HG03066 (cell line): ENCODE measurements around the gene ADAT2.

Experiments
- ATAC-seq: cut with Tn5 transposase; IDR thresholded peaks from one replicate; pipeline ENCODE4 v1.9.1; 2021; ENCODE audit warnings: low read depth; ENCODE audit not compliant: unreplicated experiment

The ADAT2 gene

DNA sequence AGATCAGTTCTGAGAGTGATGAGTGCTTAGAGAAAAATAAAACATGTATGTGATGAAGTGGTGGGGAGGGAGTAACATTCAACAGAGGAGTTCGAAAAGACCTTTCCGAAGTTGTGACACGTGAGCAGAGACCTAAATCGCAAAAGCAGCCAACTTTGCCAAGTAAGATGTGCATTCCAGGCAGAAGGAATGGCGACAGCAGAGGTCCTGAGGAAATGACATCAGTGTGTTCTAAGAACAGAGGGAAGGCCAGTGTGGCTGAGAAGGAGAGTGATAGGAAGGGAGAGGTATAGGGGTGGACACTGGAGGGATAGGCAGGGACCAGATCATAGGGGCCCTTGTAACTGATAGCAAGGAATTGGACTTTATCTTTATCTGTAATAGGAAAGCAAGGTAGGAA lies 51.3 kb downstream of the ADAT2 start:
- no peak for ATAC-seq

DNA sequence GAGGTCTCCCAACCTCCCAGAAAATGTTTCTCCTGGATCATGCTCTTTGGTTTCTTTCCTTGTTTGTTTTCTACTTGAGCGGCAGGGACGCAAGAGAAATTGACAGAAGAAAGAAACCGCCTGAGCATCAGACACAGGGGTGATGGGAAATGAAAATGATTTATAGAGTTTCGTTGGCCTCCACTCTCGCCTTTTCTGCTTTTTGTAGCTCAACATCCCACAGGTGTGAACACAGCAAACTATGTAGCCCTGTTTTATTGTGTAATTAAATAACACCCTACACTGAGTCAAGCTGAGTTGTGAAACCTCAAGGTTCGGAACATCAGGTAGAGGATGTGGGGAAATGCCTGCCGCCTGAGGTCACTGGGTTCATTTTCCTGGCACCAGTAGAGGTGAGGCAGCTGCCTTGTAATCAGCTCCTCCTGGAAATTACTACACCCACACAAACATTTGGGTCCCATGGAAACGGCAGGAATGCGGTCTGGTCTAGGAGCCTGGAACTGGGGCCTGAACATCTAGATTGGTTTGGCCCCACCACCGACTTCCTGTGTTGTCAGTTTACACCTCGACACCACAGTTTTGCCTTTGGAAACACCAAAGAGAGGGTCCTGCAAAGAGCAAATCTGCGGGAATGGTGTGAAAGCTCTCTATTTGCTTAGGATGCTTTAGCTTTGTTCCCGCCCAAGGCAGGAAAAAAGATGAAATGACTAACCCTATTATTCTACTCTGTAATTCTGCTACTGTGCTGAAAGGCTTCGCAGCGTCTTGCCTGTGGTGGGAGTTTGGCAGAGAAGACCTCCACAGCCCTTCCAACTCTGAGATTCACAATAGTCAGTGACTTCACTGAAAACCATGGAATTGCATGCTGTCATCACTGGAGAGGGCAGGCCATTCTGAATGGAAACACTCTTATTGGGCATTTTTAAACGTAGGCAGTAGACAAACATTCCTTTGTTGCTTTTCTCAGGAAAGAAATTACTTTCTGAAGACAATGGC lies 53.0 kb downstream of the ADAT2 start:
- no peak for ATAC-seq

DNA sequence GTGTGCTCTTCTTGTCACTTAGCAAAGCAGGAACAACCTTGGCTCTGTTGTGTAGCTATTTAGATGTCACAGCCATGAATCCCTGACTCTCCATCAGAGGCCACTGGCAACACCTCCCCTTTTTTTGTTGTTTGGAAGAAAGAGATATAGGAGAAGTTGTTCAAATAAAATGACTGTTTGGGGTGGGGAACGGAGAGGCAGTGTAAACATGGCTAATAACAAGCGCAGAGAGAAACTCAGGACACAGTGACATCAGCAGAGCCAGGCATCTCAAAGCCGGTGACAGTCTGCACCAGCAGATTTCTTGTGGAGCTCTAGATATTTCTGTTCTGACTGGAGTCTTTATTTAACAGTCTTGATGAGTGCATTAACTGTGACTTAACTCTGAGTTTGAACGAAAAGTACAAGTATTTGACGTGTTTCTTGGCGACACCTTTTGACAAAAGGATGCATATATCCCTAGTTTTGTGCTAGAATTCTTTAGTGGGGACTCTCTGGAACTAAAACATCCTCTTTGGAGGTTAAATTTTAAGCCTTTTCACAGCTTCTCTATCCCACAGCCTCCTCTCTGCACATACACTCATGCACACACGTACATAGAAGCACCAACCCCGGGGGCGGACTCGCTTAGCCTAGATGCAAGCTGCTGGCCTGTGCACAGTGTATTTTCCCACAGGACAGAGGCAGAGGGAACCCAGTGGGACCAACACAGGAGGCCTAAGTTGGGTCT lies 53.8 kb downstream of the ADAT2 start:
- ATAC-seq, result no peak

DNA sequence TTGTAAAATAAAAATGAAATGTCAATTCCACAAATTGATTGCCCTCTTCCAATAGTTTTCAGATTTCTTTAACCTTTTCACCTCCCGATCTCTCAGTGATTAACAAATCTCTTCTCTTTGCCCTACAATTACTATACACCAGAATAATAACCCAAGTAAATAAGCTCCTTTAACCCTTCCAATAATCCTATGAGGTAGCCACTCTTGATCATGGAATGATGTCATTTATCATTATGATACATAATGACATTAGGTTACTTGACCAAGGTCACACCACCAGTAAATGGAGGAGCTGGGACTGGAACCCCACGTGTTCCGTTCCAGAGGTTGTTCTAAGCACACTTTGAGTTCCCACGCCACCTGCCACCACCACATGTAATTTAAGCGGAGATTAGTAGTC lies 54.8 kb downstream of the ADAT2 start:
- no peak for ATAC-seq

DNA sequence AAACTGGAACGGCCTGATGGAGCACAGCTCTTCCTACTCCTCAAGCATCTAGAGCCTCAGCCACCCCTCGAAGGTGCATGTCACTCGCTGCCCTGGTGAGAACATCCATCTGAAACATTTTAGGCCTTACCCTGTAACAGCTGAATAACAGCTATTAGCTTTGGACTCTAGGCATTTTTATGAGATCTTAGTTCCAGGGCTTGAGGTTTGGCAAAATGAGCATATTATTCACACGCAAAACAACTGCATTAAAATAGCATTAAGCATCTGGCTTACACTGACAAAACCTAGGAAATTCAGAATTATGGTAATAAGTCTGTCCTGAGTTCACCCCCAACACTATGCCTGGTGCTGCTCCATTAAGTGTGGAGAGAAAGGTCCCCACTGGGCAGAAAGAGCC lies 56.1 kb downstream of the ADAT2 start:
- ATAC-seq, result no peak

DNA sequence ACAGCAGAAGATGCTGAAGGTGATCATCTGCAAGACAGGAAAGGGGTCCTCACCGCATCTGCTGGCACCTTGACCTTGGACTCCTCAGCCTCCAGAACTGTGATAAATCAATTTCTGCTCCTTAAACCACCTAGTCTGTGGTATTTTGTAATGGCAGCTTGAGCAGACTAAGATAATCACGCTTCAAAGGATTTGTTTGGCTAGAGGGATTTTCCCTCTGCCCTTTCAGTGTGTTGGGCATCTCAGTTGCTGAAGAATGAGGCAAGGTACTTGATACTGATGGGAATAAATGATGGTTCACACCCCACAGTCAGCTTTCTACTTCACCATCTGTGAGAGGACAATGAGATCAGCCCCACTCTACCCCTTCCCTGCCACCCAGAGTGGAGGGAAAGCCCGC lies 60.2 kb downstream of the ADAT2 start:
- no peak for ATAC-seq

DNA sequence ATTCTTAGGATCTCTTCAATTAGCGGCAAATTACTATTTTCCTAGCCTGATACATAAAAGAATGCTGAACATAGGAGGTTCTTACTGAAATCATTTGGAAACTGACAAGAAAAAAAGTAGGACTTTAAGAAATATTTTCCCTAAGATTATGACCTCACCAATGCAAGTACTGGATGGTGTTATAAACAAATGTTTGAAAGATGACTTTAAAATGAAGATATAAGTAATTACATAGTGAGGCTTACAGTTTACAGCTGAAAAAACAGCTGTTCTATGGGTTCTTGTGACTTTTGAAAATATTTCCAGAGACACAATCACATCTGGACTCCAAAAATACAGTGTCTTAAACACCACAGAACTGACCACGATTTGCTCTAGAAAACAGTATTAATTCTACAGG lies 64.9 kb downstream of the ADAT2 start:
- ATAC-seq, result no peak

DNA sequence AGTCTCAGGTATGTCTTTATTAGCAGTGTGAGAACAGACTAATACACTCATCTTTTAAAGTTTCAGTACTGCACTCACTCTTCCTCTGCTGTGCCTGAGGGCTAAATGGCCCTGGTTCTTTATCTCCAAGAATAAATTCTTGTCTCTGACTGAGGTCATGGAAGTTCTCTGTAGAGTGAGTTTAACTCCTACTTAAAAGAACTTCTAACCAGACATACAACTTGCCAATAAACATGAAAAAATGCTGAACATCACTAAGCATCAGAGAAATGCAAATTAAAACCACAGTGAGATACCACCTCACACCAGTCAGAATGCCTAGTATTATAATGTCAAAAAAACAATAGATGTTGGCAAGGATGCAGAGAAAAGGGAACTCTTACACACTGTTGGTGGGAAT lies 73.6 kb downstream of the ADAT2 start:
- ATAC-seq, result no peak

DNA sequence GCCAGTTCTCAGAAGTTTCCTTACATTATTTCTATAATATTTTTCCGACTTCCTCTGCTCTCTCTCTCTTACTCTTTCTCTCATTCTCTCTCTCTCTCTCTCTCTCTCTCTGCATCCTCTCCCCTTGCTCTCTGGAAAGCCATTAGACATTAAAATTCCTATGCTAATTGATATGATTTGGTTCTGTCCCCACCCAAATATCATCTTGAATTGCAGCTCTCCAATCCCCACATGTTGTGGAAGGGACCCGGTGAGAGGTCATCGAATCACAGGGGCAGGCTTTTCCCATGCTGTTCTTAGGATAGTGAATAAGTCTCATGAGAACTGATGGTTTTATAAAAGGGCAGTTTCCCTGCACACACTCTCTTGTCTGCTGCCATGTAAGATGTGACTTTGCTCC lies 74.1 kb downstream of the ADAT2 start:
- no peak for ATAC-seq

DNA sequence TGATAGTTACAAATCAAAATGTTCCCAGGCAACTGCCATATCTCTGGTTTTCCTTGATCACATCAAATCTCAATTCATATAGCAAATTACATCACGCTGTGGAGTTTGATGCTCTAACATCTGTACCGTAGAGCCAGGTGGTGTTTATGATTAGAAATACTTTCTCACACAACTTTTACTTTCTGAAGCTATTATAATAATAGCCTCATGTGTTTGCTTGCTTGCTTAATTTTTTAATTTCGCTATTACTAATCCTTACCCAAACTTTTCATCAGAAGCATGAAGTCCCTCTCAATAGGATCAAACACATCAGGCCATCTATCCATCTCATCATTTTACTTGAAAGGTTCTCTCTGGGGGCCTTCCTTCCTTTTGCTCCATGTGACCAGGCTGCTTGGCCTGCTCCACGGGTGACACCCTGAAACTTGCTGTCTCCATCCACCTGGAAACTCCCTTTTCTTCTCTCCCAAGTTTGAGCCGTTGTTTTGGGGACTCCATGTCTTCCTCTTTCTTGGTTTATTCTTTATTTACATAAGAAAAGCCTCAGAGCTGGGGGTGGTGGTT lies 75.4 kb downstream of the ADAT2 start:
- ATAC-seq, result no peak

DNA sequence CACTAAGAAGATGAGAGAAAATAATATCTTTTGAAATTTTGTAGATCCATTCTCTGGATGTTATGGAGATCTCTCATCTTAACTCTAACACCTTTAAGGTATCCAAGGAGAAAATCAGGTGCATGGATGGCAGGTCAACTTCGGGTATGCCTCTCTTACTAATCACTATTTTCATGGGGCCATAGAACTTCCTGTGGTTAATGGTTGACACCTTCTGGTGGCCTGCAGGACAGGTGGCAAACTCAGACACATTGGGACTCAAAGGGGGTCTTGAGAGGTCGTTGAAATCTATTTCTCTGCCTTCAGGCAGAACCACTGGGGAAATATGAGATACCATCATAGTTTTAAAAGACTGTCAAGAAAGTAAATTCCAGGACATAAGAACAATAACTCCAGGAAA lies 76.5 kb downstream of the ADAT2 start:
- ATAC-seq, result no peak
